SK-N-SH (cell line): Measurements from ENCODE around the gene PELI2. TPM values are rescaled to one million over a fixed set of nuclear protein-coding genes. Genes with fewer than 3 reads are reported as not detected.

Experiments used
- CTCF ChIA-PET: fragments of 300-600, 350-600 bp; formaldehyde crosslinking; extraction: SDS; loops from one replicate; lab custom pipeline; 2021; lab: Yijun Ruan, JAX
- POLR2A ChIA-PET: fragments of 350-600 bp; sonication (Branson Sonifier 250); formaldehyde crosslinking; extraction: SDS; loops from one replicate; lab custom pipeline; 2020; ENCODE audit warnings: antibody characterized with exemption, inconsistent platforms; lab: Yijun Ruan, JAX
- DNase-seq: peaks from one replicate; pipeline ENCODE4 v3.0.0; 2012
- H2AFZ ChIP-seq: fragments of 200-600 bp; sonication (generic); 2 replicates; pipeline ENCODE4 v1.8.1; 2016; ENCODE audit warnings: antibody characterized with exemption, mild to moderate bottlenecking, low read depth
- H3F3A ChIP-seq: fragments of 200-600 bp; sonication (generic); replicated peaks from 2 replicates; pipeline ENCODE3; 2016; ENCODE audit warnings: antibody characterized with exemption, mild to moderate bottlenecking; ENCODE audit not compliant: insufficient read depth
- H3K27ac ChIP-seq, 2 experiments: fragments of 200-500 bp in 1 of 2; fragments of 200-600 bp in 1 of 2; sonication (Bioruptor generic) in 1 of 2; sonication (generic), shearing (Covaris generic) in 1 of 2; 2 replicates each; pipeline versions ENCODE4 v1.5.1 to v1.6.1; 2014 to 2016; ENCODE audit warnings: low read depth in 2 of 2, inconsistent platforms in 1 of 2, low read length in 1 of 2, mild to moderate bottlenecking in 1 of 2, mixed read lengths in 1 of 2
- H3K27me3 ChIP-seq: fragments of 200-600 bp; sonication (generic), shearing (Covaris generic); 2 replicates; pipeline ENCODE4 v1.6.1; 2016; ENCODE audit warnings: mixed run types; ENCODE audit not compliant: insufficient read depth
- H3K36me3 ChIP-seq, 2 experiments: fragments of 200-500 bp in 1 of 2; fragments of 200-600 bp in 1 of 2; sonication (Bioruptor generic) in 1 of 2; sonication (generic) in 1 of 2; replicated peaks in 1 of 2; 2 replicates each; pipeline versions ENCODE3 to v1.5.1; 2014 to 2016; ENCODE audit warnings: low read length in 1 of 2, mild to moderate bottlenecking in 1 of 2; ENCODE audit not compliant: insufficient read depth in 2 of 2, control insufficient read depth in 1 of 2
- H3K4me1 ChIP-seq, 2 experiments: fragments of 200-500 bp in 1 of 2; fragments of 200-600 bp in 1 of 2; sonication (Bioruptor generic) in 1 of 2; sonication (generic), shearing (Covaris generic) in 1 of 2; 2 replicates each; pipeline versions ENCODE4 v1.5.1 to v1.6.1; 2014 to 2016; ENCODE audit warnings: low read depth in 1 of 2, low read length in 1 of 2, mixed run types in 1 of 2; ENCODE audit not compliant: insufficient read depth in 2 of 2, control insufficient read depth in 1 of 2
- H3K4me2 ChIP-seq: fragments of 200-600 bp; sonication (generic), shearing (Covaris generic); 2 replicates; pipeline ENCODE4 v1.6.1; 2017; ENCODE audit warnings: mixed run types
- H3K4me3 ChIP-seq, 2 experiments: fragments of 200-500 bp in 1 of 2; fragments of 200-600 bp in 1 of 2; sonication (Bioruptor generic) in 1 of 2; sonication (generic), shearing (Covaris generic) in 1 of 2; 2 replicates each; pipeline versions ENCODE4 v1.5.1 to v1.8.1; 2014 to 2016; ENCODE audit warnings: low read depth in 2 of 2, inconsistent platforms in 1 of 2, low read length in 1 of 2, mild to moderate bottlenecking in 1 of 2, mixed read lengths in 1 of 2, moderate library complexity in 1 of 2
- H3K79me2 ChIP-seq: fragments of 200-600 bp; sonication (generic); 2 replicates; pipeline ENCODE4 v1.8.1; 2017; ENCODE audit warnings: mild to moderate bottlenecking; ENCODE audit not compliant: insufficient read depth
- H3K9ac ChIP-seq: fragments of 200-600 bp; sonication (generic); 2 replicates; pipeline ENCODE4 v1.6.1; 2017; ENCODE audit warnings: mixed run types
- H3K9me2 ChIP-seq: fragments of 200-600 bp; sonication (generic); 2 replicates; pipeline ENCODE4 v1.6.1; 2017; ENCODE audit warnings: mixed run types
- H3K9me3 ChIP-seq: fragments of 200-600 bp; sonication (generic); 2 replicates; pipeline ENCODE4 v1.6.1; 2017; ENCODE audit warnings: mixed run types, mild to moderate bottlenecking, moderate library complexity
- H4K20me1 ChIP-seq: fragments of 200-600 bp; sonication (generic); 2 replicates; pipeline ENCODE4 v1.6.1; 2017; ENCODE audit warnings: mild to moderate bottlenecking, mixed run types; ENCODE audit not compliant: insufficient read depth
- EZH2phosphoT487 ChIP-seq: fragments of 200-600 bp; sonication (generic); IDR thresholded peaks from 2 replicates; pipeline ENCODE4 v1.6.1; 2017; ENCODE audit warnings: low read depth, mixed run types, mild to moderate bottlenecking, antibody characterized with exemption, moderate library complexity, borderline replicate concordance
- TAF1 ChIP-seq: IDR thresholded peaks from 2 replicates; pipeline ENCODE4 v1.6.1; 2012; ENCODE audit warnings: low read depth, mild to moderate bottlenecking, low read length, moderate library complexity, borderline replicate concordance
- YY1 ChIP-seq: IDR thresholded peaks from 2 replicates; pipeline ENCODE4 v1.4.0; 2012; ENCODE audit warnings: low read depth, mild to moderate bottlenecking
- WGBS: methylation state at CpG from one replicate; pipeline ENCODE4 v1.1.6; 2017; ENCODE audit warnings: low lambda C conversion rate; 5-methylcytosine and 5-hydroxymethylcytosine counted together
- polyA plus RNA-seq, 3 experiments: library from polyadenylated mRNA; depleted of rRNA; stranded (reverse); fragments of >200 nt; gene quantifications; 2 replicates each; pipeline ENCODE4 v1.2.3, GENCODE V29; 2012
- TF ChIP-seq, protein P1 (sequence below): fragments of 200-600 bp; sonication (generic); IDR thresholded peaks from 2 replicates; pipeline ENCODE4 v1.6.1; 2017; ENCODE audit warnings: antibody characterized with exemption, mild to moderate bottlenecking, moderate library complexity
- TF ChIP-seq, protein P2 (sequence below): IDR thresholded peaks from 2 replicates; pipeline ENCODE4 v1.4.0; 2012; ENCODE audit warnings: low read depth, borderline replicate concordance
- TF ChIP-seq, protein P3 (sequence below): IDR thresholded peaks from 2 replicates; pipeline ENCODE4 v1.4.0; 2012; ENCODE audit warnings: low read depth

The PELI2 gene, protein sequence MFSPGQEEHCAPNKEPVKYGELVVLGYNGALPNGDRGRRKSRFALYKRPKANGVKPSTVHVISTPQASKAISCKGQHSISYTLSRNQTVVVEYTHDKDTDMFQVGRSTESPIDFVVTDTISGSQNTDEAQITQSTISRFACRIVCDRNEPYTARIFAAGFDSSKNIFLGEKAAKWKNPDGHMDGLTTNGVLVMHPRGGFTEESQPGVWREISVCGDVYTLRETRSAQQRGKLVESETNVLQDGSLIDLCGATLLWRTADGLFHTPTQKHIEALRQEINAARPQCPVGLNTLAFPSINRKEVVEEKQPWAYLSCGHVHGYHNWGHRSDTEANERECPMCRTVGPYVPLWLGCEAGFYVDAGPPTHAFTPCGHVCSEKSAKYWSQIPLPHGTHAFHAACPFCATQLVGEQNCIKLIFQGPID
- not detected in 2 replicates for polyA plus RNA-seq (2012; rRNA removed)
- not detected in 2 replicates for polyA plus RNA-seq (2012; cell fraction: cytosol; rRNA removed)
- polyA plus RNA-seq (2012; cell fraction: nucleus; rRNA removed) = not detected in 2 replicates

DNA sequence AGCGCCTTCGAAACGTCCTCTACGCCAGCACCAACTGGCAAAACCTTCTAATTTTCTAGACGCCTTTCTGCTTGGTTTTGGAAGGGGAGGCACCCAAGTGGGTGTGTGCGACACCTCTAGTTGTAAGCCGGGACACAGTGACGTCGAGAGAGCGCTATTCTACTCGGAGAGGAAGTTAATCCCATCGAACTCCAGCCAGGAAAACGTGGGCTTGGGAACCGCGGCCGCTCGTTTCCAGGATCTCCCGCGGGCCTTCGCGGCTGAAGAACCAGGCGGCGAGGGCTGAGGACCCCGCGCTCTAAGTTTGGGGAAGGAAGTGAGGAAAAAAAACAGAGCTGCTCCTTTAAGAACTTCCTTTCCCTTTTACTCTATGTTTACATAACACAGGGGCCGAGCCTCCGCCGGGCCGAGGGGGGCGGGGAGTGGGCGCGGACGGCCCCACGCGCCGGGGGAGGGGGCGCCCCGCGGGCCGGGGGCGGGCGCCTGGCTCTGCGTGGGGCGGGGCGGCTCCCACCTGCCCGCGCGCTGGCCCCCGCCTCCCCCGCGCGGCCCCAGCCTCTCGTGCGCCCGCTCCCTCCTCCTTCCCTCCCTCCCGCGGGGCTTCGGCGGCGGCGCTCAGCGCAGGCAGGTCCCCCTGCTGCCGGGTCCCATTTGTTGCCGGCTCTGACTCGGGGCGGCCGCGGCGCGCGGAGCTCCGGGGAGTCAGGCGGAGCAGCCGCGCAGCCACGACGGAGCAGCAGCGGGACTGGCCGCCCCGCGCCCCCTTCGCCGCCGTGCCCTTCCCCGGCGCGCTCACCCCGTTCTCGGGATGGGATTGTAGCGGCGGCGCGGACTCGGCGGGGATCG is at the start of gene PELI2:
Gene PELI2 (plus strand): TSS at position 647 of the 846 bp plus-strand sequence. CDS start 250 bp downstream, outside the sequence.
- H3K4me3 ChIP-seq = peak within 1 kb of the TSS; percentile 40 to 54
- no peaks in the 10 kb centered on the region for H4K20me1 ChIP-seq
- no peak for TF ChIP-seq YY1
- TF ChIP-seq EZH2phosphoT487 = peak; percentile 46; the same call in 1 of the 2 replicates
- WGBS = 3% methylated on average over 52 of the region's 96 CpGs
- CTCF ChIA-PET = no interaction called here
- no peaks in the 10 kb centered on the region for H3K9me3 ChIP-seq
- no peaks in the 10 kb centered on the region for H3K79me2 ChIP-seq
- no peaks in the 10 kb centered on the region for H3F3A ChIP-seq
- H3K9me2 ChIP-seq = no peaks in the 10 kb centered on the region
- POLR2A ChIA-PET = no interaction called here
- DNase-seq = peak; percentile 76
- no peaks in the 10 kb centered on the region for H3K36me3 ChIP-seq
- H3K27me3 ChIP-seq = peaks cover 64% of the 10 kb centered on the region
- no peak within 1 kb of the TSS for H3K9ac ChIP-seq
- peak within 1 kb of the TSS; percentile 84 for H2AFZ ChIP-seq
- H3K4me1 ChIP-seq = peaks cover 3 to 4% of the 10 kb centered on the region in 2 experiments; a peak in 2 of 4 replicates
- H3K4me2 ChIP-seq = peak within 1 kb of the TSS; percentile 77; the same call in 1 of the 2 replicates
- H3K27ac ChIP-seq = no peak within 1 kb of the TSS

DNA sequence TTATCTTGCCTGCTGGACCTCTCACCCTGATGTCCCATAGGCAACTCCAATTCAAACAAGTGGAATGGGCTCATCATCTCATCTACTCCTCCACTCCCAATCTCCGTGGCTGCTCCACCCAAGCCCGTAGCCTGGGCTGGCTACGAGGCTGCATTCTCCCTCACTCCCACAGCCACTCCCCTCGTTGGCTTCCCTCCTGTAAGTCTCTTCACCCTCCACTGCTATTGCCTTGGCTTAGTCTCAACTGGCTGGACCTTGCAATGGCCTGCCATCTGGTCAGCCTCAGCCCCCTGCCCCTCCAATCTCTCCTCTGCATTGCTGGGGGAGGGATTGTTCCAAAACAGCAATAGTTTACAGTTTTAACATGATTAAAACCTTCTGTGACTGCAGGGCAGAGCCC is 44.4 kb upstream of the PELI2 start:
- CTCF ChIA-PET = no interaction called here
- Histone ChIP-seq H3K79me2 (no peaks in the 10 kb centered on the region), H3K4me1 (no peaks in the 10 kb centered on the region), H3K4me2 (no peak overlapping the region), H3K4me3 (no peak overlapping the region), H4K20me1 (no peaks in the 10 kb centered on the region), H3K9me2 (no peaks in the 10 kb centered on the region), H3K27me3 (no peaks in the 10 kb centered on the region; the same call in none of the 2 replicates), H3K27ac (no peak overlapping the region), H3F3A (no peaks in the 10 kb centered on the region), H3K9ac (no peak overlapping the region), H3K9me3 (no peaks in the 10 kb centered on the region), H2AFZ (no peak overlapping the region), H3K36me3 (no peaks in the 10 kb centered on the region)
- POLR2A ChIA-PET = no interaction called here
- DNase-seq = no peak
- WGBS = 0% methylated on average over 4 of the region's 4 CpGs
- TF ChIP-seq, protein P1, sequence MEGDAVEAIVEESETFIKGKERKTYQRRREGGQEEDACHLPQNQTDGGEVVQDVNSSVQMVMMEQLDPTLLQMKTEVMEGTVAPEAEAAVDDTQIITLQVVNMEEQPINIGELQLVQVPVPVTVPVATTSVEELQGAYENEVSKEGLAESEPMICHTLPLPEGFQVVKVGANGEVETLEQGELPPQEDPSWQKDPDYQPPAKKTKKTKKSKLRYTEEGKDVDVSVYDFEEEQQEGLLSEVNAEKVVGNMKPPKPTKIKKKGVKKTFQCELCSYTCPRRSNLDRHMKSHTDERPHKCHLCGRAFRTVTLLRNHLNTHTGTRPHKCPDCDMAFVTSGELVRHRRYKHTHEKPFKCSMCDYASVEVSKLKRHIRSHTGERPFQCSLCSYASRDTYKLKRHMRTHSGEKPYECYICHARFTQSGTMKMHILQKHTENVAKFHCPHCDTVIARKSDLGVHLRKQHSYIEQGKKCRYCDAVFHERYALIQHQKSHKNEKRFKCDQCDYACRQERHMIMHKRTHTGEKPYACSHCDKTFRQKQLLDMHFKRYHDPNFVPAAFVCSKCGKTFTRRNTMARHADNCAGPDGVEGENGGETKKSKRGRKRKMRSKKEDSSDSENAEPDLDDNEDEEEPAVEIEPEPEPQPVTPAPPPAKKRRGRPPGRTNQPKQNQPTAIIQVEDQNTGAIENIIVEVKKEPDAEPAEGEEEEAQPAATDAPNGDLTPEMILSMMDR = no peak
- TF ChIP-seq, protein P2, sequence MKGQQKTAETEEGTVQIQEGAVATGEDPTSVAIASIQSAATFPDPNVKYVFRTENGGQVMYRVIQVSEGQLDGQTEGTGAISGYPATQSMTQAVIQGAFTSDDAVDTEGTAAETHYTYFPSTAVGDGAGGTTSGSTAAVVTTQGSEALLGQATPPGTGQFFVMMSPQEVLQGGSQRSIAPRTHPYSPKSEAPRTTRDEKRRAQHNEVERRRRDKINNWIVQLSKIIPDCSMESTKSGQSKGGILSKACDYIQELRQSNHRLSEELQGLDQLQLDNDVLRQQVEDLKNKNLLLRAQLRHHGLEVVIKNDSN = no peak
- TF ChIP-seq, protein P3, sequence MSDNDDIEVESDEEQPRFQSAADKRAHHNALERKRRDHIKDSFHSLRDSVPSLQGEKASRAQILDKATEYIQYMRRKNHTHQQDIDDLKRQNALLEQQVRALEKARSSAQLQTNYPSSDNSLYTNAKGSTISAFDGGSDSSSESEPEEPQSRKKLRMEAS = no peak
- no peak for TF ChIP-seq TAF1
- TF ChIP-seq, all 33 proteins: peak for 0
